Right renal cortex interstitium (tissue), 3 donors: ENCODE measurements around the gene BMP2K. TPM values are rescaled to one million over a fixed set of nuclear protein-coding genes. Genes with fewer than 3 reads are reported as not detected.

Experiments used
- polyA plus RNA-seq, 3 donors: library from polyadenylated mRNA; unstranded; fragments of 120-200 nt; gene quantifications; one replicate each; pipeline ENCODE4 v1.2.1, GENCODE V29; 2013; ENCODE audit not compliant: insufficient read length in 3 of 3

Gene BMP2K
- polyA plus RNA-seq, 3 donors, result 25.1 to 27.1 (median 25.5) TPM

Other genes starting within 250 kb of the BMP2K start
- gene ANXA3, start 224.6 kb upstream of the BMP2K start, polyA plus RNA-seq, result 10 to 100 TPM; 33.3 to 62.7 (median 53.1) TPM
- 10 to 100 TPM; 22.2 to 25.0 (median 23.8) TPM for gene PAQR3, start 163.1 kb downstream of the BMP2K start, polyA plus RNA-seq